Measurements from ENCODE around the gene NFYB. TPM values are rescaled to one million over a fixed set of nuclear protein-coding genes. Genes with fewer than 3 reads are reported as not detected.

NFYB gene
- total and polyA plus RNA-seq, 12 donors: 17.2 to 86.0 (median 50.1) TPM

DNA sequence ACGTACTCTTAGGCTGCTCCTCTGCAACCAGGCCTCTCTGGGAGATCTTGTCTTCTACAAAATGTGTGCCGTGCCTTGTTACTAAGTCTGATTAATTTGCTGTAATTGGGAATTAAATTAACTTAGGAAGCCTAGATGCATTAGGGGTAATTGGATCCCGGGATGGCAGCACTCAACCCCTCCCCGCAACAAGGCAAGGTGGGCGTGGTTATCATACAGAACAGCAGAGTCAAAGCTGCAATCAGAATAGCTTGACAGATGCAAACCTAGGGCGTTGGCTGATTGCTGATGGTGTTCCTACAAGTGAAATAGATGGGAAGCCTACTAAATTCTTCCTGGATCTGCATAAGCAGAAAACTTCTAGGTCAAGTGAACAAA lies 34.5 kb upstream of the NFYB start:
- Histone ChIP-seq H3K36me3 (replicated peaks in 1 of 2) (no peaks in the 10 kb centered on the region), H3K4me1 (replicated peaks in 1 of 2) (peaks cover 4 to 21% of the 10 kb centered on the region in 2 donors), H3K9me3 (replicated peaks in 1 of 3) (no peaks in the 10 kb centered on the region), H3K27me3 (no peaks in the 10 kb centered on the region), H3K4me3 (no peak overlapping the region), H3K27ac (no peak overlapping the region)
- TF ChIP-seq, protein P1, sequence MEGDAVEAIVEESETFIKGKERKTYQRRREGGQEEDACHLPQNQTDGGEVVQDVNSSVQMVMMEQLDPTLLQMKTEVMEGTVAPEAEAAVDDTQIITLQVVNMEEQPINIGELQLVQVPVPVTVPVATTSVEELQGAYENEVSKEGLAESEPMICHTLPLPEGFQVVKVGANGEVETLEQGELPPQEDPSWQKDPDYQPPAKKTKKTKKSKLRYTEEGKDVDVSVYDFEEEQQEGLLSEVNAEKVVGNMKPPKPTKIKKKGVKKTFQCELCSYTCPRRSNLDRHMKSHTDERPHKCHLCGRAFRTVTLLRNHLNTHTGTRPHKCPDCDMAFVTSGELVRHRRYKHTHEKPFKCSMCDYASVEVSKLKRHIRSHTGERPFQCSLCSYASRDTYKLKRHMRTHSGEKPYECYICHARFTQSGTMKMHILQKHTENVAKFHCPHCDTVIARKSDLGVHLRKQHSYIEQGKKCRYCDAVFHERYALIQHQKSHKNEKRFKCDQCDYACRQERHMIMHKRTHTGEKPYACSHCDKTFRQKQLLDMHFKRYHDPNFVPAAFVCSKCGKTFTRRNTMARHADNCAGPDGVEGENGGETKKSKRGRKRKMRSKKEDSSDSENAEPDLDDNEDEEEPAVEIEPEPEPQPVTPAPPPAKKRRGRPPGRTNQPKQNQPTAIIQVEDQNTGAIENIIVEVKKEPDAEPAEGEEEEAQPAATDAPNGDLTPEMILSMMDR (IDR thresholded peaks at IDR 0.05): no peak
- TF ChIP-seq POLR2A (IDR thresholded peaks at IDR 0.05): no peak
- intact Hi-C loops (cut with DNase I): no loop called here
- DNase-seq: no peak
- 81 to 95% (median 89%) methylated on average over 6 of the region's 6 CpGs for WGBS, 4 donors

- Histone ChIP-seq H3K36me3 (replicated peaks in 1 of 2) (no peaks in the 10 kb centered on the region), H3K27ac (no peak overlapping the region), H3K4me3 (no peak overlapping the region), H3K27me3 (no peaks in the 10 kb centered on the region), H3K9me3 (replicated peaks in 1 of 3) (no peaks in the 10 kb centered on the region), H3K4me1 (replicated peaks in 1 of 2) (peaks cover 1 to 16% of the 10 kb centered on the region in 2 donors)
- 78 to 89% (median 83%) methylated on average over 22 to 28 of the region's 28 CpGs for WGBS, 4 donors
- intact Hi-C loops (cut with DNase I): no loop called here
- DNase-seq: no peak
- no peak for TF ChIP-seq POLR2A (IDR thresholded peaks at IDR 0.05)
- TF ChIP-seq, protein P1 (IDR thresholded peaks at IDR 0.05): no peak
These were observed 34.0 kb upstream of the NFYB start for GRCh38 chr12:104171785-104172569.

GRCh38 chr12:104168596-104168995 lies 30.6 kb upstream of the NFYB start:
- Histone ChIP-seq H3K36me3 (replicated peaks in 1 of 2) (no peaks in the 10 kb centered on the region), H3K9me3 (replicated peaks in 1 of 3) (no peaks in the 10 kb centered on the region), H3K4me1 (replicated peaks in 1 of 2) (peaks cover 0 to 9% of the 10 kb centered on the region in 2 donors), H3K4me3 (no peak overlapping the region), H3K27ac (no peak overlapping the region), H3K27me3 (no peaks in the 10 kb centered on the region)
- DNase-seq: no peak
- intact Hi-C loops (cut with DNase I): no loop called here
- TF ChIP-seq, protein P1 (IDR thresholded peaks at IDR 0.05): no peak
- TF ChIP-seq POLR2A (IDR thresholded peaks at IDR 0.05): no peak
- 89 to 92% (median 91%) methylated on average over 5 of the region's 5 CpGs for WGBS, 4 donors

DNA sequence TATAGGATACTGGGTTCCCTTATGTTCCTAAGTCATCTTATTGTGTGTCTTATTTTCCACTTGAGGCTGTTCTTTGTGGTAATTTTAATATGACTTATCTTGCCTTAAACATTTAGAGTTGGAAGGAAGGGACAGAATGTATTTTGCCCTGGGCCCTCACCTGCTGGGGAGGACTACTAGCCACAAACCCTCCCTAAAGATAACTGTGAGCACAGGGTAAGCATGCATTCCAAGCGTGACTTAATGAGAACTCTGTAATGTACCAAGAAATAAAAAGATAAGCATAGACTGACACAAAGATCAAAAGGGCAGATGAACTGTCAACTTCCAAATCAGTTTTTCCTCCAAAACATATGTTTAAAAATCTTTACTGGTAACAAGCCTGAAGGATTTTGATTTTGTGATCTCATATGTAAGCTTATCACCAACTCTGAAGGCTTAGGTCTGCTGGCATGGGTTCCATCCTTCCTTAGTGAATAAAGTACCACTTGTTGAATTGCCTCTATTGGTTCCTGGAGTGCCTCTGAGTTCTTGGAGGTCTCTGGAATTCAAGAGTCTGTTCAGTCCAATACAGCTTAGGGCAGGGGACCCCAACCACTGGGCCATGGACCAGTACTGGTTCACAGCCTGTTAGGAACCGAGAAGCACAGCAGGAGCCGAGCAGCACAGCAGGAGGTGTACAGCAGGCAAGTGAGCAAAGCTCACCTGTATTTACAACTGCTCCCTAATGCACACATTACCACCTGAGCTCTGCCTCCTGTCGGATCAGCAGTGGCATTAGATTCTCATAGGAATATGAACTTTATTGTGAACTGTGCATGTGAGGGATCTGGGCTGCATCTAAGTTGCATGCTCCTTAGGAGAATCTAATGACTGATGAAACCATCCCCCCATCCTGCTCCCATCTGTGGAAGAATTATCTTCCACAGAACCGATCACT lies 29.8 kb upstream of the NFYB start:
- no peak for DNase-seq
- intact Hi-C loops (cut with DNase I): no loop called here
- WGBS, 4 donors: 73 to 93% (median 89%) methylated on average over 2 to 5 of the region's 5 CpGs
- peaks cover 0 to 9% of the 10 kb centered on the region in 2 donors for H3K4me1 ChIP-seq (replicated peaks in 1 of 2)
- no peaks in the 10 kb centered on the region for H3K27me3 ChIP-seq
- no peaks in the 10 kb centered on the region for H3K36me3 ChIP-seq (replicated peaks in 1 of 2)
- H3K9me3 ChIP-seq (replicated peaks in 1 of 3): no peaks in the 10 kb centered on the region
- H3K27ac ChIP-seq: no peak overlapping the region
- no peak for TF ChIP-seq POLR2A (IDR thresholded peaks at IDR 0.05)
- TF ChIP-seq, protein P1 (IDR thresholded peaks at IDR 0.05): no peak
- H3K4me3 ChIP-seq: no peak overlapping the region

Measured in adrenal gland (tissue), 12 donors.